HFFc6 (cell line): ENCODE measurements around the gene PLCL2. TPM values are rescaled to one million over a fixed set of nuclear protein-coding genes. Genes with fewer than 3 reads are reported as not detected.
A peak's percentile ranks its signal among the peaks of the same experiment; 100 is the strongest.

Experiments
- DNase-seq: peaks from one replicate; pipeline ENCODE4 v3.0.0-alpha.2; 2018
- H3K27ac Mint-ChIP-seq: 2 replicates; pipeline ENCODE4 v1.8.0; 2020; ENCODE audit warnings: mild to moderate bottlenecking, mixed read lengths
- H3K27me3 Mint-ChIP-seq: 2 replicates; pipeline ENCODE4 v1.8.0; 2021; ENCODE audit warnings: mild to moderate bottlenecking, moderate library complexity, mixed read lengths; ENCODE audit not compliant: insufficient read depth
- H3K36me3 Mint-ChIP-seq: 2 replicates; pipeline ENCODE4 v1.8.0; 2021; ENCODE audit warnings: low read depth, mixed read lengths
- H3K4me1 Mint-ChIP-seq: 2 replicates; pipeline ENCODE4 v1.8.0; 2020; ENCODE audit warnings: low read depth, mixed read lengths
- H3K4me3 Mint-ChIP-seq: 2 replicates; pipeline ENCODE4 v1.8.0; 2020; ENCODE audit warnings: mild to moderate bottlenecking, moderate library complexity, mixed read lengths
- H3K9me3 Mint-ChIP-seq: 2 replicates; pipeline ENCODE4 v1.8.0; 2020; ENCODE audit warnings: mild to moderate bottlenecking, mixed read lengths
- total RNA-seq, 6 experiments: library from RNA; stranded (reverse); fragmentation: NEBNext Ultra II Directional; extraction: Animal tissue kit (Norgen Biotek cat#: 25700); gene quantifications; 2 replicates in 1 of 6; 3 replicates in 5 of 6; pipeline ENCODE4 v1.2.3, GENCODE V29; 2021
- TF ChIP-seq, protein P1 (sequence below): fragments of 200-600 bp; sonication (generic); IDR thresholded peaks from 2 replicates; pipeline ENCODE4 v1.5.0; 2021; ENCODE audit warnings: antibody characterized with exemption, mild to moderate bottlenecking

PLCL2 gene
- total RNA-seq, 6 experiments from 2014 or later: 3.9 to 6.4 (median 5.7) TPM

DNA sequence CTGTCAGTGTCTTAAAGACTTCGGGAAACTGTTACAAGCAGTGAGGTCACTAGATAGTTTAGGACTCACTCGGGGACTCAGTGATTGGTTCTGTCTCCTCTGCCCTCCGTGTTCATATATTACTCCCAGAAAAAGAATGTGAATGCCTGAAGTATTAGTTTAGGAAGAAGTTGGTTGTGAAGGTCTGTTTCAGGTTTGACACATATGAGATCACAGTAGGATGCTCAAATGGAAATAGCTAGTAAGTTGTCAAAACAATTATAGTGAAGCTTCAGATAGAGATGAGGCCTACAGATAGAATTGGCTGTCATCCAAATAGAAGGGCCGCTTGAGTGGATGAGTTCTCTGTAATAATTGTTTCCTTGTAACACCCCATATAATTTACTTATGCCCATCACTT, 172.6 kb downstream of the PLCL2 start:
- Mint-ChIP-seq H3K27ac (peak overlapping the region; percentile 45), H3K9me3 (peaks cover 4% of the 10 kb centered on the region; the same call in 1 of the 2 replicates)
- DNase-seq: peak; percentile 82

DNA sequence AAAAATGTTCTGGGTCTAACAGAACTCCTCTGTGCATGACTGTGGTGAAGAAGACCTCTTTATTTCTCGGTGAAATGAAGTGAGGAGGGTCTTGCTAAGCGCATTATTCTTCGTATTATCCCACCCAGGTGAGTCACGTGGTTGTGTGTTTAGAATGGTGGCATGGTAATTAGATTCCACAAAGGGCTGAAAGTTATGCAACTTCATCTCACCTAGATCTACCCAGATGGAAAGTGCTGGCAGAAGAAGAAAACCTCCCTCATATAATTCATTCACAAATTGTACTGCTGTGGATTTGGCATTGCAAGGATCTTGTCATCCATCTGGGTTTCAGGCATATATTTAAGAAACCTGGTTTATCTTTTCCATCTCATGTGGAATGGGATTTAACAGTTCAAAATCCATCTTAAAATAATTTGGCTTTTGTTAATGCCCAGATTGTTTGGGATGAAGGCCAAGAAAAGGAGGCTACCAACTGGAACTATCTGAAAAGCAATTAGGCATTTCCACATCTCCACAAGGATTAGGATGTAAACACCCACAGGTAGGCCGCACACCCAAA, 175.3 kb downstream of the PLCL2 start:
- H3K36me3 Mint-ChIP-seq: peaks cover 14% of the 10 kb centered on the region; the same call in 1 of the 2 replicates
- H3K4me3 Mint-ChIP-seq: no peak overlapping the region
- H3K27me3 Mint-ChIP-seq: peaks cover 1% of the 10 kb centered on the region
- peaks cover 28% of the 10 kb centered on the region for H3K4me1 Mint-ChIP-seq
- H3K9me3 Mint-ChIP-seq: no peaks in the 10 kb centered on the region
- TF ChIP-seq, protein P1, sequence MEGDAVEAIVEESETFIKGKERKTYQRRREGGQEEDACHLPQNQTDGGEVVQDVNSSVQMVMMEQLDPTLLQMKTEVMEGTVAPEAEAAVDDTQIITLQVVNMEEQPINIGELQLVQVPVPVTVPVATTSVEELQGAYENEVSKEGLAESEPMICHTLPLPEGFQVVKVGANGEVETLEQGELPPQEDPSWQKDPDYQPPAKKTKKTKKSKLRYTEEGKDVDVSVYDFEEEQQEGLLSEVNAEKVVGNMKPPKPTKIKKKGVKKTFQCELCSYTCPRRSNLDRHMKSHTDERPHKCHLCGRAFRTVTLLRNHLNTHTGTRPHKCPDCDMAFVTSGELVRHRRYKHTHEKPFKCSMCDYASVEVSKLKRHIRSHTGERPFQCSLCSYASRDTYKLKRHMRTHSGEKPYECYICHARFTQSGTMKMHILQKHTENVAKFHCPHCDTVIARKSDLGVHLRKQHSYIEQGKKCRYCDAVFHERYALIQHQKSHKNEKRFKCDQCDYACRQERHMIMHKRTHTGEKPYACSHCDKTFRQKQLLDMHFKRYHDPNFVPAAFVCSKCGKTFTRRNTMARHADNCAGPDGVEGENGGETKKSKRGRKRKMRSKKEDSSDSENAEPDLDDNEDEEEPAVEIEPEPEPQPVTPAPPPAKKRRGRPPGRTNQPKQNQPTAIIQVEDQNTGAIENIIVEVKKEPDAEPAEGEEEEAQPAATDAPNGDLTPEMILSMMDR: no peak
- no peak overlapping the region for H3K27ac Mint-ChIP-seq
- DNase-seq: no peak

More for the DNA sequence above, 172.6 kb downstream of the PLCL2 start:
- Mint-ChIP-seq H3K36me3 (peaks cover 31% of the 10 kb centered on the region), H3K27me3 (peaks cover 1% of the 10 kb centered on the region), H3K4me1 (peaks cover 40% of the 10 kb centered on the region), H3K4me3 (no peak overlapping the region; the same call in 1 of the 2 replicates)
- TF ChIP-seq, protein P1: no peak

DNA sequence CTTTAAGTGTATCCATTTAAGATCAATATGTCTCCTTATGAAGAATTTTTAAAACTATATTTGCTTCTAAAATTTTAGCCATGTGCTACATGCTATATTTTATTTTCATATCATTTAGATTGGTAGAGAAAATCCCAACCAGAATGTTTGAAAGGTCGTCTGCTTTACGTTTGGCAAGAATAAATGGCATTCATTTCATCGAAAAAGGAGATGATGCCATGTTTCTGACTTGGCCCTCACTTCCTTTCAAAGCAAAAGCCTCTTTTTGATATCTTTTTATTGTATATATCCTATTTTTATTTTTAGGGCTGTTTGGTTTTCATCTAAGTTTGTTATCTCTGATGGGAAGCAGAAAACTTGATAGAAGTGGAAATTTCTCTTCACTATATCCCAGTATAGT, 176.2 kb downstream of the PLCL2 start:
- Mint-ChIP-seq H3K36me3 (peaks cover 14% of the 10 kb centered on the region; the same call in 1 of the 2 replicates), H3K9me3 (no peaks in the 10 kb centered on the region), H3K27ac (no peak overlapping the region), H3K4me3 (no peak overlapping the region), H3K4me1 (peaks cover 19% of the 10 kb centered on the region), H3K27me3 (peaks cover 1% of the 10 kb centered on the region)
- TF ChIP-seq, protein P1: no peak
- DNase-seq: no peak

DNA sequence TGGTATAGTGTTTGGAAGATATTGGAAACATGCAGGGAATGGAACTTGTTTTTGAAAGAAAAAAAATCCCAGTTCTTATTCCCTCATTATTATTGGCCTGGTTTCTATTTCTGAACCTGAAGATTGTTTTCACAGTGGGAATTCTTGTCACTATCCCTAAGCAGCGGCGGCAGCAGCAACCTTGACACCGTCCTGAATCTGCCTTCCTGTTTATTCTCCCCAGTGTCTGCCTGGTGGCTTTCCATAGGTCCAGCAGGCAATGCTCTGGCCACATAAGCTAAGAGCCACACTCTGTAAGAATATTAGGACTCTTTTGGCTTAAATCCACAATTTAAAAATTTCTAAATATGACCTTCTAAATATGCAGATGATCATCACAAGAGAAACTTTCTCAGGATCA, 178.0 kb downstream of the PLCL2 start:
- H3K36me3 Mint-ChIP-seq: peaks cover 9% of the 10 kb centered on the region; the same call in 1 of the 2 replicates
- peaks cover 1% of the 10 kb centered on the region for H3K27me3 Mint-ChIP-seq
- TF ChIP-seq, protein P1: no peak
- no peaks in the 10 kb centered on the region for H3K9me3 Mint-ChIP-seq
- DNase-seq: no peak
- H3K4me3 Mint-ChIP-seq: no peak overlapping the region
- peaks cover 3% of the 10 kb centered on the region for H3K4me1 Mint-ChIP-seq
- no peak overlapping the region for H3K27ac Mint-ChIP-seq

DNA sequence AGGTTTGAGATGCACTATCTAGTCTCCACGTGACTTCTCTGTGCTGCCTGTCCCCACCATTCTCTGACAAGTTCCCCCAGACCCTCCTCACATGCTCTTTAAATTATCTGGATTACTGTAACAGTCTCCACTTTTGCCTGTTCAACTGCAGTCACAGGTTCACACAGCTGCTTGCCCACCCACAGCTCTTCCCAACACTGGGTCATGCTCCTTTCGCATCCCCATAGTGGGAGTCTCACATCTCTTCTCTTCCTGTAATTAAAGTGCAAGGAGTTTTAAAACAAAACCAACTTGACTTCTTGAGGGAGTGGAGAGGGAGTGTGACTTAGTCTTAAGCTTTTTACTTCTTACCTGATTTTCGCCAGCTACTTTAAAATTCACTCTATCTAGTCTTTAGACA, 178.8 kb downstream of the PLCL2 start:
- Mint-ChIP-seq H3K36me3 (peaks cover under 1% of the 10 kb centered on the region; the same call in 1 of the 2 replicates), H3K4me1 (no peaks in the 10 kb centered on the region), H3K27me3 (peaks cover 1% of the 10 kb centered on the region; the same call in 1 of the 2 replicates), H3K9me3 (no peaks in the 10 kb centered on the region), H3K27ac (no peak overlapping the region), H3K4me3 (no peak overlapping the region)
- DNase-seq: no peak
- TF ChIP-seq, protein P1: no peak
